ENCODE measurements around the gene COL16A1.

- TF ChIP-seq, protein P1, sequence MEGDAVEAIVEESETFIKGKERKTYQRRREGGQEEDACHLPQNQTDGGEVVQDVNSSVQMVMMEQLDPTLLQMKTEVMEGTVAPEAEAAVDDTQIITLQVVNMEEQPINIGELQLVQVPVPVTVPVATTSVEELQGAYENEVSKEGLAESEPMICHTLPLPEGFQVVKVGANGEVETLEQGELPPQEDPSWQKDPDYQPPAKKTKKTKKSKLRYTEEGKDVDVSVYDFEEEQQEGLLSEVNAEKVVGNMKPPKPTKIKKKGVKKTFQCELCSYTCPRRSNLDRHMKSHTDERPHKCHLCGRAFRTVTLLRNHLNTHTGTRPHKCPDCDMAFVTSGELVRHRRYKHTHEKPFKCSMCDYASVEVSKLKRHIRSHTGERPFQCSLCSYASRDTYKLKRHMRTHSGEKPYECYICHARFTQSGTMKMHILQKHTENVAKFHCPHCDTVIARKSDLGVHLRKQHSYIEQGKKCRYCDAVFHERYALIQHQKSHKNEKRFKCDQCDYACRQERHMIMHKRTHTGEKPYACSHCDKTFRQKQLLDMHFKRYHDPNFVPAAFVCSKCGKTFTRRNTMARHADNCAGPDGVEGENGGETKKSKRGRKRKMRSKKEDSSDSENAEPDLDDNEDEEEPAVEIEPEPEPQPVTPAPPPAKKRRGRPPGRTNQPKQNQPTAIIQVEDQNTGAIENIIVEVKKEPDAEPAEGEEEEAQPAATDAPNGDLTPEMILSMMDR (IDR thresholded peaks at IDR 0.05), result no peak
- no peak for TF ChIP-seq POLR2A (IDR thresholded peaks at IDR 0.05)
Observed at GRCh38 chr1:31752258-31752657, 48.4 kb upstream of the COL16A1 start.

Measured in uterus (tissue), 2 donors.